Parathyroid adenoma (tissue), 2 donors: ENCODE measurements around the gene FABP6.

ENCODE experiments used
- H2AFZ ChIP-seq: fragments of 300-600 bp; sonication (generic); one replicate; pipeline ENCODE4 v1.7.0; 2017; ENCODE audit warnings: antibody characterized with exemption, mild to moderate bottlenecking
- H3K27ac ChIP-seq: fragments of 300-600 bp; sonication (generic); one replicate; pipeline ENCODE4 v1.7.0; 2017
- H3K27me3 ChIP-seq: fragments of 300-600 bp; sonication (generic); one replicate; pipeline ENCODE4 v1.7.0; 2017; ENCODE audit warnings: low read length; ENCODE audit not compliant: control insufficient read depth, insufficient read depth
- H3K36me3 ChIP-seq: fragments of 300-600 bp; sonication (generic); one replicate; pipeline ENCODE4 v1.7.0; 2017; ENCODE audit warnings: low read length; ENCODE audit not compliant: control insufficient read depth, insufficient read depth
- H3K4me1 ChIP-seq: fragments of 300-600 bp; sonication (generic); one replicate; pipeline ENCODE4 v1.7.0; 2017; ENCODE audit warnings: control low read depth
- H3K4me2 ChIP-seq: fragments of 300-600 bp; sonication (generic); one replicate; pipeline ENCODE4 v1.7.0; 2017; ENCODE audit warnings: low read length
- H3K4me3 ChIP-seq: fragments of 300-600 bp; sonication (generic); one replicate; pipeline ENCODE4 v1.7.0; 2017; ENCODE audit warnings: low read depth, low read length
- H3K79me2 ChIP-seq: fragments of 300-600 bp; sonication (generic); one replicate; pipeline ENCODE4 v1.7.0; 2017; ENCODE audit warnings: control low read depth
- H3K9ac ChIP-seq: fragments of 300-600 bp; sonication (generic); one replicate; pipeline ENCODE4 v1.7.0; 2017; ENCODE audit warnings: mild to moderate bottlenecking
- H3K9me3 ChIP-seq: fragments of 300-600 bp; sonication (generic); one replicate; pipeline ENCODE4 v1.7.0; 2017; ENCODE audit warnings: low read length; ENCODE audit not compliant: control insufficient read depth
- CTCF ChIP-seq: fragments of 300-600 bp; sonication (generic); IDR thresholded peaks from one replicate; pipeline ENCODE4 v1.7.0; 2017; ENCODE audit warnings: antibody characterized with exemption, mild to moderate bottlenecking
- donor health status: primary hyperparathyroidism.

The FABP6 gene

GRCh38 chr5:160230686-160231527 lies 1.6 kb downstream of the FABP6 start:
- H3K4me1 ChIP-seq, result peaks cover 9% of the 10 kb centered on the region
- H3K9me3 ChIP-seq, result no peaks in the 10 kb centered on the region
- H3K4me2 ChIP-seq, result no peak overlapping the region
- H3K9ac ChIP-seq, result no peak overlapping the region
- peak overlapping the region; percentile 73 for H2AFZ ChIP-seq
- TF ChIP-seq CTCF, result no peak
- H3K4me3 ChIP-seq, result no peak overlapping the region
- H3K27ac ChIP-seq, result no peak overlapping the region
- no peaks in the 10 kb centered on the region for H3K36me3 ChIP-seq
- H3K79me2 ChIP-seq, result no peaks in the 10 kb centered on the region
- H3K27me3 ChIP-seq, result no peaks in the 10 kb centered on the region

- H3K4me3 ChIP-seq, result no peak overlapping the region
- H3K36me3 ChIP-seq, result no peaks in the 10 kb centered on the region
- H3K4me2 ChIP-seq, result no peak overlapping the region
- no peak for TF ChIP-seq CTCF
- no peak overlapping the region for H3K9ac ChIP-seq
- H3K9me3 ChIP-seq, result no peaks in the 10 kb centered on the region
- no peaks in the 10 kb centered on the region for H3K27me3 ChIP-seq
- H2AFZ ChIP-seq, result no peak overlapping the region
- no peaks in the 10 kb centered on the region for H3K79me2 ChIP-seq
- peaks cover 9% of the 10 kb centered on the region for H3K4me1 ChIP-seq
- H3K27ac ChIP-seq, result no peak overlapping the region
Measured at GRCh38 chr5:160231783-160232342, 2.6 kb downstream of the FABP6 start.

- Histone ChIP-seq H3K4me2 (no peak overlapping the region), H3K9ac (no peak overlapping the region), H3K4me1 (peaks cover 9% of the 10 kb centered on the region), H3K36me3 (no peaks in the 10 kb centered on the region), H2AFZ (no peak overlapping the region), H3K27me3 (no peaks in the 10 kb centered on the region), H3K79me2 (no peaks in the 10 kb centered on the region), H3K9me3 (no peaks in the 10 kb centered on the region), H3K27ac (no peak overlapping the region), H3K4me3 (no peak overlapping the region)
- no peak for TF ChIP-seq CTCF
Measured at GRCh38 chr5:160233215-160233614, 3.9 kb downstream of the FABP6 start.

GRCh38 chr5:160235731-160236130 lies 6.4 kb downstream of the FABP6 start:
- Histone ChIP-seq H3K27ac (no peak overlapping the region), H3K36me3 (no peaks in the 10 kb centered on the region), H3K4me1 (peaks cover 11% of the 10 kb centered on the region), H3K9me3 (no peaks in the 10 kb centered on the region), H3K4me3 (no peak overlapping the region), H3K9ac (no peak overlapping the region), H3K4me2 (no peak overlapping the region), H3K27me3 (no peaks in the 10 kb centered on the region), H2AFZ (no peak overlapping the region), H3K79me2 (no peaks in the 10 kb centered on the region)
- no peak for TF ChIP-seq CTCF
